Erythroblast (primary cell): ENCODE results near the gene PTCH2.

ENCODE experiments used
- GATA1 ChIP-seq: IDR thresholded peaks from 2 replicates; pipeline ENCODE4 v1.6.1; 2011; ENCODE audit warnings: low read depth, mild to moderate bottlenecking, control low read depth, low read length, moderate library complexity
- POLR2A ChIP-seq: IDR thresholded peaks from 2 replicates; pipeline ENCODE4 v1.6.1; 2011; ENCODE audit warnings: mild to moderate bottlenecking, low read length

DNA sequence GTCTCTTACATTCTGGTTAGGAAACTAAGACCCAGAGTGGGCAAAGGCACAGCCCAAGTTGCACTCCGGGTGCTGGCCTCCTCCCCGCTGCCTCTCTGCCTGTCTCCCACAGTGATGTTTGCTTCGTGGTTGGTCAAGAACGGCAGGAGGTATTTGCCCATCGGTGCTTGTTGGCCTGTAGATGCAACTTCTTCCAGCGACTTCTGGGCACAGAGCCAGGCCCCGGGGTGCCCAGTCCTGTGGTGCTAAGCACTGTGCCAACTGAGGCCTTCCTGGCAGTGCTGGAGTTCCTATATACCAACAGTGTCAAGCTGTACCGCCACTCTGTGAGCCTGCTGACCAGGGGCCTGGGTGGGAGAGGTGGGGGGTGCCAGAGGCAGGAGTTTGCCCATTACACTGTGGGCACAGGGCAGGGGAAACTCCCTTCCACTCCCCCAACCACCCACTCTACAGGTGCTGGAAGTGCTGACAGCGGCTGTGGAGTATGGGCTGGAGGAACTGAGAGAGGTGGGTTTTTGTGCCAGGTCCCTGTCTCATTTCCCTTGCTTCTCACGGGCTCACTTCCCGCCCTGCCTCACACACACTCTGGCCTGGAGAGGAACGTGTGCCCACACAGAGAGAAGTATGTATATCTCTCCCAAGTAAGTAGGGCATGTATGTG lies 32.8 kb downstream of the PTCH2 start:
- TF ChIP-seq POLR2A (no peak), GATA1 (no peak)
